GM18519 (cell line): Measurements from ENCODE around the gene CLEC2A.

Experiments
- ATAC-seq: cut with Tn5 transposase; IDR thresholded peaks from one replicate; pipeline ENCODE4 v1.9.1; 2021; ENCODE audit warnings: mild to moderate bottlenecking, moderate library complexity; ENCODE audit not compliant: unreplicated experiment, low FRiP score

The CLEC2A gene

GRCh38 chr12:9936591-9936990 is 4.4 kb upstream of the CLEC2A start:
- no peak for ATAC-seq

DNA sequence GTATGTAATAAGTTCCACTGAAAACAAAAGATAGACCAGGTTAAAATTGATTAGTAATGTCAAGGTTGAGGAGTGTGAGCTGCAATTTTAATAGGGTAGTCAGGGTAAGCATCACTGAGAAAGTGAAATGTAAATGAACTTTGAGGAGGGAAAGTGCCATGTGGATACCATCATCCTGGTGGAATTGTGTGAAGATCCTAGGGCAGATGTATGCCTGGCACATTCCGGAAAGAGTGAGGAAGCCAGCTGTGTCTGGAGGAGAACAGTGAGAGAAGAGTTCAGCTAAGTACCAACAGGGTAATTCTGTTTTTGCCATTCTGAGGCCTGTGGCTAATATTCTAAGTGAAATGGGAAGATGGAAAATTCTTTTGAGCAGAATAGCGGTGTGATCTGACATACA is 2.9 kb upstream of the CLEC2A start:
- ATAC-seq, result no peak

GRCh38 chr12:9933958-9934357 is 1.8 kb upstream of the CLEC2A start:
- ATAC-seq, result no peak

DNA sequence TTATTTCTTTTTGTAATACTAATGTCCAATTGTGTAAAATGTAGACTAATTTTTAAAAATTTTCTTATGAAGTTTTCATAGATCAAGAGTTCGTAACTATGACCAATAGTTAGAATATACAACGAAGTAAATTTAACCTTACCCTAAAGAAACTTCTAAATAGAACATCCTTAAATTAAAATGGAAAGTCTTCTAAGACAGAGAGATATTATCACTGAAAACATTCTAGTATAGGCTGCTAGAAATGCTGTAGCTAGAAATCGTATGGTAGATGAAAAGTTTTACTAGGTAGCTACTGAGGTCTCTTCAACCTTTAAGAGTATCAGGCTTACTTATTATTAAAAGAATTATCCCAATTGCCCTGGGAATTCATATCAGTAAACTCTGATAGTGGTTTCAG is 925 bp downstream of the CLEC2A start:
- no peak for ATAC-seq

- no peak for ATAC-seq
These were observed 3.6 kb downstream of the CLEC2A start for GRCh38 chr12:9928607-9929006.

DNA sequence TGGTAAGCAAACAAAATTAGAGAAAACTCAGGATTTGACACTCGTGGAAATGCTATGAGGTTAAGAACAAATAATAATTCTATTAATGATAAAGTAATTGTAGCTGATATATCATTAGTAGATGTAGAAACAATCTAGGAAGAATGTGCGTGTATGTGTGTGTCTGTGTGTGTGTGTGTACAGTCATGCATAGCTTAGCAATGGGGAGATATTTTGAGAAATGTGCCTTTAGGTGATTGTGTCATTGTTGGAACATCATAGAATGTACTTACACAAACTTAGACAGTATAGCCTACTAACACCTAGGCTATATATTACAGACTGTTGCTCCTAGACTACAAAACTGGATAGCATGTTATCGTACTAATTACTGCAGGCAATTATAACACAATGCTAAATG is 5.3 kb downstream of the CLEC2A start:
- no peak for ATAC-seq

DNA sequence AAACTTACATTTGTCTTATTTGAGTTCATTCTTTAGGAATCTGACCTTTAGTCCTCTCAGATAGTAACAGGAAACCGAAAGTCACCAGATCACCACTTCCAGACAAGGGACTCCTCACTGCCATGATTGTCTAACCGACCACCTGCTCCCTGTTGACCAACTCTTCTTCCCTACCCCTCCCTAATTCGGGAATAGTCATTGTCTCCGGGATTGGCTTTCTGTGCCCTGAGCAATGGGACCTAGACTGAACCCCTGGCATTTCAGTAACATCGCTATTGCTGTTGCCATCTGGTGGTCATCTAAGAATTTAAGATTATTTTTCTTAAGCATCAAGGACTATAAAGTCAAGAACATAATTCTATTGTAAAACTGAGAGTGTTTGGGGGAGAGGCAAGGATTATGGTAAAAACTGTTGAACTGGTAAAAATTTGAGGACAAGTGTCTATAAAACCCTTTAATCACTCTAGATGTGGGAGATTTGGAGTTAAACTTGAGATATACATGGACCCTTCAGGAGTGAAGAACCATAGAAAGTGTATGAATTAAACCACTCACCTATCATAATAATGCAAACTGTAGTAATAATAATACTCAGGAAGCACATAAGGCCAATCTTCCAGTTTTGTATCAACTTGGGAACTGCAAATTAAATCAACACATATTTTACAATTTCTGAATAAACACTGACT is 6.3 kb downstream of the CLEC2A start:
- no peak for ATAC-seq

DNA sequence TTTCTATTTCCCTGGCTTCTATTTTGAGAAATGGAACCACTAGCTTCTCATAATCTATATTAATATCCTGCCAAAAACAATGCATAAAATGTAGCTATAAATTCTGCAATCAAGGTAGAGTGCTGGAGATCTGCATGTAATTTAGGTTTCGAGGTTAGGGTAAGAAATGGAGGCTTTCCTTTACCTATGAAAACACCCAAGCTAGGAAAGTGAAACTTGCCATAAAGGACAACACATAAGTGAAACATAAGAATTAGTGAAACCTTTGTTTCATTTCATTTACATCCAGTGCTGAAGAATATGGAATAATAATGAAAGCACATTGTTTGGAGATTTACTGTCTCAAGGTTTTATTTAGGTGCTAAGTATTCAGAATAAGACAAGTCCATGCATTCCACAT is 9.7 kb downstream of the CLEC2A start:
- ATAC-seq, result no peak

- no peak for ATAC-seq
These were observed 11.7 kb downstream of the CLEC2A start for GRCh38 chr12:9920451-9920850.

DNA sequence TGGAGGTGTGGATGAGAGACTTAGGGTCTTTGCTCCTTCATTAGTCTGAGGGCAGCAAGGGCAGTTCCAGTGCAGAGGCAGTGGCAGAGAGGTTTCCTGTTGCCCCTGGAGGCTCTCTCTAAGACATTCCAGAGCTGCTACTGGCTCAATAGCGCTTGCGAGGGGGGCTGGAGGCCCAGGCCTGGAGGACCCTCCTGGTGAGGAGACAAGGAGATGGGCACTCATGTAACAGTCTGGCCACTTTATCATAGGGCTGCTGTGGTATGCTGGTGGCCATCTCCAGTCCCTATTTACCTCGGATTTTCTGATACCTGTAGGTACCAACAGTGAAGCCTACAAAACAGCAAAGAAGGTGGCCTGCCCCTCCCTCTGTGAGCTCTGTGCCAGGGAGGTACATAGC is 12.7 kb downstream of the CLEC2A start:
- ATAC-seq, result no peak

DNA sequence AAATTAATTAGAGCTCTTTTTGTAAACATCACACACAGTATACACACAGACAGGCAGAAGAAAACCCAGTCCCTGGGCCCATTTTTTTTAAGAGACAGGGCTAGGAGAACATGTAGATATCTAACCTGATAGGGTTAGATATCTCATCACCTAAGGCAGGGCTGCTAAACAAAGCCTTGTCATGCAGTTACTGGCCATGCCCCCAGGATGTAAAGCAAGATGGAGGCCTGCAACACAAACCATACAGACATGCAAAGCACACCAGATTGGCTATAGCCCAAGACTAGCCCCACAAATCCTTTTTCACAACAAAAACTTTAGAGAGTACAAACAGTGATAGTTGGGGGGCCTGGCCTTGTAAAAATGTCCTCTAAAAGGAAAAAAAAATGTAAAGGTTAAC is 20.5 kb downstream of the CLEC2A start:
- no peak for ATAC-seq

- no peak for ATAC-seq
These were observed 21.3 kb downstream of the CLEC2A start for GRCh38 chr12:9910716-9911421.

- no peak for ATAC-seq
These were observed 22.4 kb downstream of the CLEC2A start for GRCh38 chr12:9909724-9910123.

DNA sequence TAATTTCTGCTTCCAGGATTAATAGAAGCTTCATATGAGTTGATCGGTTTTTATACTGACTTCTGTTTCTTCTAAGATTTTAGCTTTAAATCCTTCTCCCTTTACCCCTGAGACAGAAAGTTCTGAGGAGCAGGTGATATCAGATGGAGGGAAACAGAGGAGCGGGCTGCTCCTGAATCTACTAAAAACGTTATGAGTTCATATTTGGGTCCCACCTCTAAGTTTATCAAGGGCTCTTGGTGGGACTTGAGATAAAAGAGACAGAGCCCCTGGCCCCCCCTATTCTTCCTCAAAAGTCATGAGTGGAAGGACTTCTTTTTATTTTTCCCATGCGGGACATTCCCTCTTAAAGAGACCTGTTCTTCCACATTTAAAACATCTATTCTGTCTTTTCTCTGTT is 23.8 kb downstream of the CLEC2A start:
- ATAC-seq, result no peak

- no peak for ATAC-seq
These were observed 24.4 kb downstream of the CLEC2A start for GRCh38 chr12:9907769-9908168.

DNA sequence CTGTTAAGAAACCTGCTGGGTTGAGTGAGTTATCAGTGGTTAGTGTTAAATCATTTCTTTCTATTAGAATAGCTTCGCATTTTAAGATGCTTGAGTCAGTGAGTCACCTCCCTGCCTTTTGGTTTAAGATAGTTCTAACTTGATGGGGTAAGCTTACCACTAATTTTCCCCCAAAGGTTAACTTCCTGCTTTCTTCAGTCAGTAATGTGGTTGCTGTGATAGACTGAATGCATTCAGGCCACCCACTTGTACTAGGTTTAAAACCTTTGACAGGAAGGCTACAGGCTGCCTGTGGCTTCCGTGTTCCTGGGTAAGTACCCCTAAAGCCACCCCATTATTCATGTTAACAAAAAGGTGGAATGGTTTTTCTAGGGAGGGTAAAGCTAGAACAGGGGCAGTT is 25.3 kb downstream of the CLEC2A start:
- ATAC-seq, result no peak

GRCh38 chr12:9902539-9903228 is 29.5 kb downstream of the CLEC2A start:
- no peak for ATAC-seq

- ATAC-seq, result no peak
These were observed 31.2 kb downstream of the CLEC2A start for GRCh38 chr12:9900930-9901329.

- no peak for ATAC-seq
These were observed 33.0 kb downstream of the CLEC2A start for GRCh38 chr12:9899209-9899608.

GRCh38 chr12:9897535-9897934 is 34.6 kb downstream of the CLEC2A start:
- no peak for ATAC-seq

DNA sequence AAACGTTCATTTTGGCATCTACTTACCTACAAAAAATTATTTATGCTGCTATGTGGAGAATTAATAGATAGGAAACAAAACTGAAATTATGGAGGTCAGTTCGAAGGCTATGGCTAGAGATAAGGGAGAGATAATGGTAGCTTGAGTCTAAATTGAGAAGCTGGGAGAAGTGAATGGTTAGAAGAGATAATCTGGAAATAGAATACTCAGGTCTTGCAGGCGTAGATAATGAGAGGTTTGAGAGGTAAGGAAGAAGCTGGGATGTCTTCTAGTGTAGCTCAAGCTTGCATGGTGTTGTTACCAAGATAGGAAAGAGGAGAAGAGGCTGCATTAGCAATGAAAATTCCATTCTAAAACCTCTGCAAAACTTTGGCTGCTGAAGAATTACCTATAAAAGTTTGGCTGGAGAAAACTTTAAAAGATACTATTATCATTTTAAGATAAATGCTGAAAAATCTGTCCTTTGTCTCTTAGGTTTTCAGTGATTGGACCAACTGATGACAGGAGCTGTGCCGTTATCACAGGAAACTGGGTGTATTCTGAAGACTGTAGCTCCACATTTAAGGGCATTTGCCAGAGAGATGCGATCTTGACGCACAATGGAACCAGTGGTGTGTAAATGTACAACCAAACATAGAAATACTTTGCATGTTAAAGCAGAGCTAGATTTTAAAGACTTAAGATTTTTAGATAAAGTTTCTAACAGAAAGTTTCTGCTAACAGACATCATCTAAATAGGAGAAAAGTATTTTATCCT is 36.8 kb downstream of the CLEC2A start:
- ATAC-seq, result no peak
